ENCODE results near the gene SMYD1.

SMYD1 gene

GRCh38 chr2:88070055-88070454, 2.4 kb downstream of the SMYD1 start:
- no peak for ATAC-seq
- TF ChIP-seq ZNF565 (CRISPR knock-in tag; conservative IDR thresholded peaks at IDR 0.05; ENCODE audit: low read depth) (no peak), ZNF8 (CRISPR knock-in tag; IDR thresholded peaks at IDR 0.05) (no peak), GLIS3 (CRISPR knock-in tag; IDR thresholded peaks at IDR 0.05) (no peak), ZNF70 (CRISPR knock-in tag; IDR thresholded peaks at IDR 0.05) (no peak)

- TF ChIP-seq ZFP30 (CRISPR knock-in tag; IDR thresholded peaks at IDR 0.05) (no peak), ZNF8 (CRISPR knock-in tag; IDR thresholded peaks at IDR 0.05) (no peak)
- ATAC-seq: no peak
These were observed 3.7 kb downstream of the SMYD1 start for GRCh38 chr2:88071365-88071764.

DNA sequence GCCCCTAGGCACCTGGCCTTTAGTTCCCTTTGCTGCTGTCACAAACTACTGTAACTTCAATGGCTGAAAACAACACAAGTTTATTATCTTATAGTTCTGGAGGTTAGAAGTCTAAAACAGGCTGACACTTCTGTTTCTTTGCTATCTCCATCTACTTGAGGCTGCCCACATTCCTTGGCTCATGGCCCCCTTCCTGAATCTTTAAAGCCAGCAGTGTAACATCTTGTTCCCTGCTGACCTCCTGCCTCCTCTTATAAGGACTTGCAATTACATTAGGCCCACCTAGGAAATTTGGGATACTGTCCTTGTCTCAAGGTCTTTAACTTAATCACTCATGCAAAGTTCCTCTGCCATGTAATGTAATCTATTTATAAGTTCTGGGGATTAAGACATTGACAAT, 6.5 kb downstream of the SMYD1 start:
- no peak for TF ChIP-seq PPARA (CRISPR knock-in tag; IDR thresholded peaks at IDR 0.05; ENCODE audit: borderline replicate concordance)
- no peak for TF ChIP-seq GLIS3 (CRISPR knock-in tag; IDR thresholded peaks at IDR 0.05)
- TF ChIP-seq CSDC2 (CRISPR knock-in tag; IDR thresholded peaks at IDR 0.05): no peak
- TF ChIP-seq ARNTL (CRISPR knock-in tag; IDR thresholded peaks at IDR 0.05; ENCODE audit: borderline replicate concordance, low read depth): no peak
- no peak for TF ChIP-seq TOX (CRISPR knock-in tag; IDR thresholded peaks at IDR 0.05; ENCODE audit: borderline replicate concordance)
- TF ChIP-seq, protein P1, sequence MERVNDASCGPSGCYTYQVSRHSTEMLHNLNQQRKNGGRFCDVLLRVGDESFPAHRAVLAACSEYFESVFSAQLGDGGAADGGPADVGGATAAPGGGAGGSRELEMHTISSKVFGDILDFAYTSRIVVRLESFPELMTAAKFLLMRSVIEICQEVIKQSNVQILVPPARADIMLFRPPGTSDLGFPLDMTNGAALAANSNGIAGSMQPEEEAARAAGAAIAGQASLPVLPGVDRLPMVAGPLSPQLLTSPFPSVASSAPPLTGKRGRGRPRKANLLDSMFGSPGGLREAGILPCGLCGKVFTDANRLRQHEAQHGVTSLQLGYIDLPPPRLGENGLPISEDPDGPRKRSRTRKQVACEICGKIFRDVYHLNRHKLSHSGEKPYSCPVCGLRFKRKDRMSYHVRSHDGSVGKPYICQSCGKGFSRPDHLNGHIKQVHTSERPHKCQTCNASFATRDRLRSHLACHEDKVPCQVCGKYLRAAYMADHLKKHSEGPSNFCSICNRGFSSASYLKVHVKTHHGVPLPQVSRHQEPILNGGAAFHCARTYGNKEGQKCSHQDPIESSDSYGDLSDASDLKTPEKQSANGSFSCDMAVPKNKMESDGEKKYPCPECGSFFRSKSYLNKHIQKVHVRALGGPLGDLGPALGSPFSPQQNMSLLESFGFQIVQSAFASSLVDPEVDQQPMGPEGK (CRISPR knock-in tag; IDR thresholded peaks at IDR 0.05; ENCODE audit: borderline replicate concordance): no peak
- no peak for TF ChIP-seq CSRNP3 (CRISPR knock-in tag; IDR thresholded peaks at IDR 0.05)
- TF ChIP-seq TCF4 (CRISPR knock-in tag; IDR thresholded peaks at IDR 0.05; ENCODE audit: borderline replicate concordance): no peak
- no peak for TF ChIP-seq ZC3H10 (CRISPR knock-in tag; IDR thresholded peaks at IDR 0.05)
- no peak for TF ChIP-seq ISL1 (CRISPR knock-in tag; IDR thresholded peaks at IDR 0.05)
- TF ChIP-seq RARB (CRISPR knock-in tag; IDR thresholded peaks at IDR 0.05): no peak
- TF ChIP-seq ZNF8 (CRISPR knock-in tag; IDR thresholded peaks at IDR 0.05): no peak
- no peak for TF ChIP-seq TSHZ2 (CRISPR knock-in tag; IDR thresholded peaks at IDR 0.05)
- no peak for TF ChIP-seq SNAI2 (CRISPR knock-in tag; IDR thresholded peaks at IDR 0.05)
- no peak for TF ChIP-seq ZFP30 (CRISPR knock-in tag; IDR thresholded peaks at IDR 0.05)
- TF ChIP-seq ZFP3 (CRISPR knock-in tag; IDR thresholded peaks at IDR 0.05): no peak
- ATAC-seq: no peak

DNA sequence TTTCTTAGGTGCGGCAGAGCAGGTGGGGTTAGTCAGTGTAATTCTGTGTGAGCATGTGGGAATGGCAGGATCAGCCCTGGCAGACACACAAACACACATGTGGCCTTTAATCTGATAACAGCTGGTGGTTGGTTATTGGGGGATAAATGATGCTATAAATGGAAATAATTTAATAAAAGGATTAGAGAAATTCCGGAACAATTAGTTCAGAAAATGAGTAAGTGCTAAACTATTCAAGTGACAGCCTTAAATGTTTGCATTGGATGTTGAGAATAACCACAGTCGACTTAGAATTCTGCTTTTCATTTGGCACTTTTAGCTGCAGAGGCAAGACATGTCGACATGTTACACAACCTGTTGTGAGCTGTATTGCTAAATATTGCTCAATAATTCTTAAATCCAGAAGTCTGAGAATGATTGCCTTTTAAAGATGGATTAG, 7.2 kb downstream of the SMYD1 start:
- ATAC-seq: peak; percentile 74
- no peak for TF ChIP-seq BACH2 (CRISPR knock-in tag; IDR thresholded peaks at IDR 0.05; ENCODE audit: borderline replicate concordance)
- TF ChIP-seq TSHZ2 (CRISPR knock-in tag; IDR thresholded peaks at IDR 0.05): no peak
- no peak; the same call in 1 of the 2 replicates for TF ChIP-seq GLIS3 (CRISPR knock-in tag; IDR thresholded peaks at IDR 0.05)
- peak; percentile 55; the same call in 1 of the 2 replicates for TF ChIP-seq SNAI2 (CRISPR knock-in tag; IDR thresholded peaks at IDR 0.05)
- no peak for TF ChIP-seq TOX (CRISPR knock-in tag; IDR thresholded peaks at IDR 0.05; ENCODE audit: borderline replicate concordance)
- TF ChIP-seq, protein P2, sequence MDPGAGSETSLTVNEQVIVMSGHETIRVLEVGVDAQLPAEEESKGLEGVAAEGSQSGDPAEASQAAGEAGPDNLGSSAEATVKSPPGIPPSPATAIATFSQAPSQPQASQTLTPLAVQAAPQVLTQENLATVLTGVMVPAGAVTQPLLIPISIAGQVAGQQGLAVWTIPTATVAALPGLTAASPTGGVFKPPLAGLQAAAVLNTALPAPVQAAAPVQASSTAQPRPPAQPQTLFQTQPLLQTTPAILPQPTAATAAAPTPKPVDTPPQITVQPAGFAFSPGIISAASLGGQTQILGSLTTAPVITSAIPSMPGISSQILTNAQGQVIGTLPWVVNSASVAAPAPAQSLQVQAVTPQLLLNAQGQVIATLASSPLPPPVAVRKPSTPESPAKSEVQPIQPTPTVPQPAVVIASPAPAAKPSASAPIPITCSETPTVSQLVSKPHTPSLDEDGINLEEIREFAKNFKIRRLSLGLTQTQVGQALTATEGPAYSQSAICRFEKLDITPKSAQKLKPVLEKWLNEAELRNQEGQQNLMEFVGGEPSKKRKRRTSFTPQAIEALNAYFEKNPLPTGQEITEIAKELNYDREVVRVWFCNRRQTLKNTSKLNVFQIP (CRISPR knock-in tag; IDR thresholded peaks at IDR 0.05; ENCODE audit: borderline replicate concordance, low read depth): no peak
- TF ChIP-seq ARNTL (CRISPR knock-in tag; IDR thresholded peaks at IDR 0.05; ENCODE audit: borderline replicate concordance, low read depth): no peak
- no peak for TF ChIP-seq ZNF70 (CRISPR knock-in tag; IDR thresholded peaks at IDR 0.05)
- TF ChIP-seq ZC3H10 (CRISPR knock-in tag; IDR thresholded peaks at IDR 0.05): no peak
- TF ChIP-seq, protein P1 (CRISPR knock-in tag; IDR thresholded peaks at IDR 0.05; ENCODE audit: borderline replicate concordance): peak; percentile 29; the same call in 1 of the 2 replicates
- TF ChIP-seq ISL1 (CRISPR knock-in tag; IDR thresholded peaks at IDR 0.05): peak; percentile 94
- TF ChIP-seq, protein P3, sequence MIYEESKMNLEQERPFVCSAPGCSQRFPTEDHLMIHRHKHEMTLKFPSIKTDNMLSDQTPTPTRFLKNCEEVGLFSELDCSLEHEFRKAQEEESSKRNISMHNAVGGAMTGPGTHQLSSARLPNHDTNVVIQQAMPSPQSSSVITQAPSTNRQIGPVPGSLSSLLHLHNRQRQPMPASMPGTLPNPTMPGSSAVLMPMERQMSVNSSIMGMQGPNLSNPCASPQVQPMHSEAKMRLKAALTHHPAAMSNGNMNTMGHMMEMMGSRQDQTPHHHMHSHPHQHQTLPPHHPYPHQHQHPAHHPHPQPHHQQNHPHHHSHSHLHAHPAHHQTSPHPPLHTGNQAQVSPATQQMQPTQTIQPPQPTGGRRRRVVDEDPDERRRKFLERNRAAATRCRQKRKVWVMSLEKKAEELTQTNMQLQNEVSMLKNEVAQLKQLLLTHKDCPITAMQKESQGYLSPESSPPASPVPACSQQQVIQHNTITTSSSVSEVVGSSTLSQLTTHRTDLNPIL (CRISPR knock-in tag; IDR thresholded peaks at IDR 0.05; ENCODE audit: low read depth): peak; percentile 79
- peak; percentile 28; the same call in 1 of the 2 replicates for TF ChIP-seq TCF4 (CRISPR knock-in tag; IDR thresholded peaks at IDR 0.05; ENCODE audit: borderline replicate concordance)
- no peak for TF ChIP-seq ZNF565 (CRISPR knock-in tag; conservative IDR thresholded peaks at IDR 0.05; ENCODE audit: low read depth)

Data from SK-N-SH treated with all-trans-retinoic acid at 6 μM for 48 hours (cell line).